HepG2 (cell line): ENCODE measurements around the gene ARPC1A. TPM values are rescaled to one million over a fixed set of nuclear protein-coding genes. Genes with fewer than 3 reads are reported as not detected.

Experiments used
- ATAC-seq: fragments of 200-7000 bp; cut with Tn5 transposase; 3 replicates; pipeline ENCODE4 v1.9.1; 2020; ENCODE audit warnings: mild to moderate bottlenecking, moderate library complexity
- BruUV-seq: library from RNA; stranded (reverse); fragments of 400-500 nt; replicated peaks from 2 replicates; lab custom pipeline; 2021; lab: Mats Ljungman, UMichigan
- CTCF ChIA-PET: fragments of 300-600 bp; formaldehyde crosslinking; extraction: SDS; loops from one replicate; lab custom pipeline; 2021; ENCODE audit warnings: low total read pairs, inconsistent platforms, low intra/inter-chr PET ratio; lab: Yijun Ruan, JAX
- POLR2A ChIA-PET: fragments of 350-600 bp; sonication (Branson Sonifier 250); formaldehyde crosslinking; loops from one replicate; lab custom pipeline; 2020; ENCODE audit warnings: antibody characterized with exemption, inconsistent platforms; lab: Yijun Ruan, JAX
- DNase-seq: peaks from one replicate; pipeline ENCODE4 v3.0.0-alpha.2; 2015; ENCODE audit warnings: low spot score
- FAIRE-seq: peaks from 3 replicates; lab custom pipeline; 2011; peaks lifted over from hg19 to GRCh38; lab: Jason Lieb, UNC
- H2AFZ ChIP-seq: one replicate; pipeline ENCODE4 v1.6.1; 2011; ENCODE audit warnings: low read length, inconsistent platforms
- H3K27ac ChIP-seq: fragments of 300-600 bp; 3 replicates; pipeline ENCODE4 v1.8.0; 2011; ENCODE audit warnings: mixed run types, mild to moderate bottlenecking, mixed read lengths, low read length, inconsistent platforms; ENCODE audit not compliant: insufficient read depth; ENCODE audit errors: extremely low read length
- H3K27me3 ChIP-seq, 2 experiments: fragments of 200-600 bp in 1 of 2; 2 replicates in 1 of 2; 3 replicates in 1 of 2; pipeline versions ENCODE4 v1.6.0 to v1.8.0; 2011; ENCODE audit warnings: low read length in 2 of 2, mild to moderate bottlenecking in 2 of 2, moderate library complexity in 2 of 2, inconsistent platforms in 1 of 2; ENCODE audit not compliant: insufficient read depth in 2 of 2, control insufficient read depth in 1 of 2
- H3K36me3 ChIP-seq, 2 experiments: fragments of 200-600 bp in 1 of 2; replicated peaks in 1 of 2; 2 replicates in 1 of 2; 3 replicates in 1 of 2; pipeline versions ENCODE4 v1.5.1 to v1.8.0; 2011; ENCODE audit warnings: low read length in 2 of 2, inconsistent platforms in 1 of 2; ENCODE audit not compliant: insufficient read depth in 2 of 2, control insufficient read depth in 1 of 2
- H3K4me1 ChIP-seq: 2 replicates; pipeline ENCODE4 v1.5.1; 2012; ENCODE audit warnings: low read length, inconsistent platforms; ENCODE audit not compliant: insufficient read depth
- H3K4me2 ChIP-seq: 2 replicates; pipeline ENCODE4 v1.6.0; 2011; ENCODE audit warnings: low read depth, low read length, inconsistent platforms
- H3K4me3 ChIP-seq, 3 experiments: fragments of 200-600 bp in 1 of 3; sonication (generic), shearing (Covaris generic) in 1 of 3; replicated peaks in 1 of 3; 2 replicates each; pipeline ENCODE4 v1.5.1; 2011 to 2016; ENCODE audit warnings: low read length in 3 of 3, inconsistent platforms in 2 of 3, low read depth in 2 of 3, mild to moderate bottlenecking in 2 of 3, control low read depth in 1 of 3, mixed read lengths in 1 of 3; ENCODE audit not compliant: insufficient read depth in 1 of 3
- H3K79me2 ChIP-seq: one replicate; pipeline ENCODE4 v1.6.1; 2011; ENCODE audit warnings: low read length, inconsistent platforms; ENCODE audit not compliant: insufficient read depth
- H3K9ac ChIP-seq: 2 replicates; pipeline ENCODE4 v1.6.0; 2011; ENCODE audit warnings: mild to moderate bottlenecking, low read depth, low read length, inconsistent platforms; ENCODE audit not compliant: insufficient read depth
- H3K9me3 ChIP-seq: 2 replicates; pipeline ENCODE4 v1.5.1; 2012; ENCODE audit warnings: mild to moderate bottlenecking, low read length
- H4K20me1 ChIP-seq: 2 replicates; pipeline ENCODE4 v1.6.0; 2011; ENCODE audit warnings: inconsistent platforms, mild to moderate bottlenecking, low read length, moderate library complexity; ENCODE audit not compliant: insufficient read depth
- AGO2 ChIP-seq: fragments of 200-400 bp; formaldehyde crosslinking; optimal IDR thresholded peaks from 2 replicates; pipeline ENCODE3; 2017; ENCODE audit warnings: mild to moderate bottlenecking, low read depth, low read length, moderate library complexity
- NR2F2 ChIP-seq: IDR thresholded peaks from 2 replicates; pipeline ENCODE4 v1.6.1; 2012; ENCODE audit warnings: low read depth, inconsistent platforms, borderline replicate concordance
- POLR2G ChIP-seq: fragments of 200-400 bp; formaldehyde crosslinking; IDR thresholded peaks from 2 replicates; pipeline ENCODE4 v1.6.1; 2018; ENCODE audit warnings: mild to moderate bottlenecking, low read depth, low read length, moderate library complexity
- RBM22 ChIP-seq: fragments of 200-400 bp; formaldehyde crosslinking; optimal IDR thresholded peaks from 2 replicates; pipeline ENCODE3; 2017; ENCODE audit warnings: mild to moderate bottlenecking, low read length, moderate library complexity
- ZNF678 ChIP-seq: sonication (generic); formaldehyde crosslinking; IDR thresholded peaks from 2 replicates; pipeline ENCODE4 v1.4.0; 2020; ENCODE audit warnings: mild to moderate bottlenecking, missing genetic modification reagents
- WGBS: methylation state at CpG from one replicate; pipeline ENCODE4 v1.1.6; 2017; ENCODE audit warnings: low lambda C conversion rate; 5-methylcytosine and 5-hydroxymethylcytosine counted together
- in situ Hi-C: cut with HindIII; loops from 2 replicates; pipeline ENCODE4 v1.10.0; 2017; ENCODE audit warnings: low pct_unique_long_range_greater_than_20kb; ENCODE audit not compliant: extremely low pct_ligation_motif_present
- intact Hi-C: fragments of 100-400 bp; cut with micrococcal nuclease; formaldehyde crosslinking; loops from one replicate; pipeline ENCODE4 v1.10.0; 2022; ENCODE audit not compliant: unreplicated experiment
- polyA plus RNA-seq, 8 experiments: library from polyadenylated mRNA; depleted of rRNA in 3 of 8; stranded (reverse) in 7 of 8; unstranded in 1 of 8; fragments of >200 nt; fragmentation: Illumina TruSeq in 4 of 8; extraction: Trizol in 4 of 8; gene quantifications; 2 replicates each; pipeline versions ENCODE4 v1.2.1 to v1.2.3, GENCODE V29; 2011 to 2016; ENCODE audit warnings: low read depth in 4 of 8, missing spikeins in 1 of 8, mixed read lengths in 1 of 8; ENCODE audit not compliant: insufficient read depth in 1 of 8
- total RNA-seq, 5 experiments: library from RNA; depleted of rRNA; stranded (reverse); fragments of >200 nt; fragmentation: Illumina TruSeq; extraction: Trizol; gene quantifications; 2 replicates each; pipeline ENCODE4 v1.2.3, GENCODE V29; 2016; ENCODE audit warnings: low read depth in 1 of 5
- TF ChIP-seq, protein P1 (sequence below): sonication (generic); formaldehyde crosslinking; IDR thresholded peaks from 2 replicates; pipeline ENCODE4 v1.5.1; 2020; ENCODE audit warnings: mild to moderate bottlenecking, missing genetic modification reagents, moderate library complexity
- TF ChIP-seq, protein P2 (sequence below): sonication (generic); formaldehyde crosslinking; IDR thresholded peaks from 2 replicates; pipeline ENCODE4 v1.4.0; 2020; ENCODE audit warnings: missing genetic modification reagents
- TF ChIP-seq, protein P3 (sequence below): sonication (generic); formaldehyde crosslinking; IDR thresholded peaks from 2 replicates; pipeline ENCODE4 v1.4.0; 2020; ENCODE audit warnings: missing genetic modification reagents
- TF ChIP-seq, protein P4 (sequence below): sonication (generic); formaldehyde crosslinking; IDR thresholded peaks from 2 replicates; pipeline ENCODE4 v1.4.0; 2020; ENCODE audit warnings: mild to moderate bottlenecking, low read depth, missing genetic modification reagents
- TF ChIP-seq, protein P5 (sequence below): sonication (generic); formaldehyde crosslinking; IDR thresholded peaks from 2 replicates; pipeline ENCODE4 v1.4.0; 2020; ENCODE audit warnings: missing genetic modification reagents

ARPC1A gene
- total and polyA plus RNA-seq, 2 of the 13 experiments (the other 11 are each of a cell fraction or from before 2014, with no cell fraction given) = 44.3 to 88.5 TPM

DNA sequence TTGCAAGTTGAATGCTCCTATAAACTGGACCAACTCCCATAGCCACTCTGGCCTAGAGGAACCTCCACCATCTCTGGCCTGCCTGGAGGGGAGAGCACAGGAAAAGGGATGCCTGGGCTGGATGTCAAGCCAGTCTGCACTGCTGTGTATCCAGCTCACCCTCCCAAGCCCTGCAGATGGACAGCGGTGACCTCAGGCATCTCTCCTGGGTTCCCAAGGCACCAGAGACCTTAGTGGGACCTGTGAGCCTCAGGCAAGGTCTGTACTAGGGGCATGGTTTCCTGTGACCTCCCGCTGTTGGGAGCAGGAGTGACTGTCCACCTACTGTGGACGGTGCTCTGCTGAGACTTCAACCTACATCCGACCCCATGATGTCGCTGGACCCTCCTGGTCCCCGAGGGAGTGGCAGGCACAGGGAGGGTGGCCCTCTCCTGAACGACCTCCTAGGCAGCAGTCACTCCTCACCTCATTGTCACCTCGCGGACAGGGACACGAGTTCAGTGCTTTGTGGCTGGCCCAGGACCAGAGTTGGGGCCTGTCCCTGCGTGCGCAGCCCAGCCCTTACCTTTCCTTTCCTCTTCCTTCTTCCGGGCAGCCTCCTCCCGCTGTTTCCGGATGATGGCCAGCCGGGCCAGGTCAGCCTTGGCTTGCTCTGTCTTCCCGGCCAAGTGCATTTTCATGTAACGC is 71.7 kb downstream of the ARPC1A start:
- ChIA-PET POLR2A (interaction anchor here (1.9 kb wide), 1 partner anchor 11 kb away, joined by 7 read pairs; the partner anchor contains the start of genes BUD31 and PDAP1), CTCF (interaction anchor here (0.6 kb wide), 1 partner anchor 16 kb away, joined by 4 read pairs; no protein-coding TSS in a partner anchor)
- WGBS = 92% methylated on average over 15 of the region's 18 CpGs
- TF ChIP-seq, protein P1, sequence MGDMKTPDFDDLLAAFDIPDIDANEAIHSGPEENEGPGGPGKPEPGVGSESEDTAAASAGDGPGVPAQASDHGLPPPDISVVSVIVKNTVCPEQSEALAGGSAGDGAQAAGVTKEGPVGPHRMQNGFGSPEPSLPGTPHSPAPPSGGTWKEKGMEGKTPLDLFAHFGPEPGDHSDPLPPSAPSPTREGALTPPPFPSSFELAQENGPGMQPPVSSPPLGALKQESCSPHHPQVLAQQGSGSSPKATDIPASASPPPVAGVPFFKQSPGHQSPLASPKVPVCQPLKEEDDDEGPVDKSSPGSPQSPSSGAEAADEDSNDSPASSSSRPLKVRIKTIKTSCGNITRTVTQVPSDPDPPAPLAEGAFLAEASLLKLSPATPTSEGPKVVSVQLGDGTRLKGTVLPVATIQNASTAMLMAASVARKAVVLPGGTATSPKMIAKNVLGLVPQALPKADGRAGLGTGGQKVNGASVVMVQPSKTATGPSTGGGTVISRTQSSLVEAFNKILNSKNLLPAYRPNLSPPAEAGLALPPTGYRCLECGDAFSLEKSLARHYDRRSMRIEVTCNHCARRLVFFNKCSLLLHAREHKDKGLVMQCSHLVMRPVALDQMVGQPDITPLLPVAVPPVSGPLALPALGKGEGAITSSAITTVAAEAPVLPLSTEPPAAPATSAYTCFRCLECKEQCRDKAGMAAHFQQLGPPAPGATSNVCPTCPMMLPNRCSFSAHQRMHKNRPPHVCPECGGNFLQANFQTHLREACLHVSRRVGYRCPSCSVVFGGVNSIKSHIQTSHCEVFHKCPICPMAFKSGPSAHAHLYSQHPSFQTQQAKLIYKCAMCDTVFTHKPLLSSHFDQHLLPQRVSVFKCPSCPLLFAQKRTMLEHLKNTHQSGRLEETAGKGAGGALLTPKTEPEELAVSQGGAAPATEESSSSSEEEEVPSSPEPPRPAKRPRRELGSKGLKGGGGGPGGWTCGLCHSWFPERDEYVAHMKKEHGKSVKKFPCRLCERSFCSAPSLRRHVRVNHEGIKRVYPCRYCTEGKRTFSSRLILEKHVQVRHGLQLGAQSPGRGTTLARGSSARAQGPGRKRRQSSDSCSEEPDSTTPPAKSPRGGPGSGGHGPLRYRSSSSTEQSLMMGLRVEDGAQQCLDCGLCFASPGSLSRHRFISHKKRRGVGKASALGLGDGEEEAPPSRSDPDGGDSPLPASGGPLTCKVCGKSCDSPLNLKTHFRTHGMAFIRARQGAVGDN = no peak; the same call in 1 of the 2 replicates
- TF ChIP-seq AGO2 (peak; percentile 70), ZNF678 (CRISPR knock-in tag) (no peak), RBM22 (peak; percentile 68), NR2F2 (no peak), POLR2G (peak; percentile 38)
- TF ChIP-seq, protein P2, sequence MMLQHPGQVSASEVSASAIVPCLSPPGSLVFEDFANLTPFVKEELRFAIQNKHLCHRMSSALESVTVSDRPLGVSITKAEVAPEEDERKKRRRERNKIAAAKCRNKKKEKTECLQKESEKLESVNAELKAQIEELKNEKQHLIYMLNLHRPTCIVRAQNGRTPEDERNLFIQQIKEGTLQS (CRISPR knock-in tag) = no peak
- TF ChIP-seq, protein P3, sequence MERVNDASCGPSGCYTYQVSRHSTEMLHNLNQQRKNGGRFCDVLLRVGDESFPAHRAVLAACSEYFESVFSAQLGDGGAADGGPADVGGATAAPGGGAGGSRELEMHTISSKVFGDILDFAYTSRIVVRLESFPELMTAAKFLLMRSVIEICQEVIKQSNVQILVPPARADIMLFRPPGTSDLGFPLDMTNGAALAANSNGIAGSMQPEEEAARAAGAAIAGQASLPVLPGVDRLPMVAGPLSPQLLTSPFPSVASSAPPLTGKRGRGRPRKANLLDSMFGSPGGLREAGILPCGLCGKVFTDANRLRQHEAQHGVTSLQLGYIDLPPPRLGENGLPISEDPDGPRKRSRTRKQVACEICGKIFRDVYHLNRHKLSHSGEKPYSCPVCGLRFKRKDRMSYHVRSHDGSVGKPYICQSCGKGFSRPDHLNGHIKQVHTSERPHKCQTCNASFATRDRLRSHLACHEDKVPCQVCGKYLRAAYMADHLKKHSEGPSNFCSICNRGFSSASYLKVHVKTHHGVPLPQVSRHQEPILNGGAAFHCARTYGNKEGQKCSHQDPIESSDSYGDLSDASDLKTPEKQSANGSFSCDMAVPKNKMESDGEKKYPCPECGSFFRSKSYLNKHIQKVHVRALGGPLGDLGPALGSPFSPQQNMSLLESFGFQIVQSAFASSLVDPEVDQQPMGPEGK (CRISPR knock-in tag) = no peak
- TF ChIP-seq, protein P4, sequence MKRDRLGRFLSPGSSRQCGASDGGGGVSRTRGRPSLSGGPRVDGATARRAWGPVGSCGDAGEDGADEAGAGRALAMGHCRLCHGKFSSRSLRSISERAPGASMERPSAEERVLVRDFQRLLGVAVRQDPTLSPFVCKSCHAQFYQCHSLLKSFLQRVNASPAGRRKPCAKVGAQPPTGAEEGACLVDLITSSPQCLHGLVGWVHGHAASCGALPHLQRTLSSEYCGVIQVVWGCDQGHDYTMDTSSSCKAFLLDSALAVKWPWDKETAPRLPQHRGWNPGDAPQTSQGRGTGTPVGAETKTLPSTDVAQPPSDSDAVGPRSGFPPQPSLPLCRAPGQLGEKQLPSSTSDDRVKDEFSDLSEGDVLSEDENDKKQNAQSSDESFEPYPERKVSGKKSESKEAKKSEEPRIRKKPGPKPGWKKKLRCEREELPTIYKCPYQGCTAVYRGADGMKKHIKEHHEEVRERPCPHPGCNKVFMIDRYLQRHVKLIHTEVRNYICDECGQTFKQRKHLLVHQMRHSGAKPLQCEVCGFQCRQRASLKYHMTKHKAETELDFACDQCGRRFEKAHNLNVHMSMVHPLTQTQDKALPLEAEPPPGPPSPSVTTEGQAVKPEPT (CRISPR knock-in tag) = no peak
- TF ChIP-seq, protein P5, sequence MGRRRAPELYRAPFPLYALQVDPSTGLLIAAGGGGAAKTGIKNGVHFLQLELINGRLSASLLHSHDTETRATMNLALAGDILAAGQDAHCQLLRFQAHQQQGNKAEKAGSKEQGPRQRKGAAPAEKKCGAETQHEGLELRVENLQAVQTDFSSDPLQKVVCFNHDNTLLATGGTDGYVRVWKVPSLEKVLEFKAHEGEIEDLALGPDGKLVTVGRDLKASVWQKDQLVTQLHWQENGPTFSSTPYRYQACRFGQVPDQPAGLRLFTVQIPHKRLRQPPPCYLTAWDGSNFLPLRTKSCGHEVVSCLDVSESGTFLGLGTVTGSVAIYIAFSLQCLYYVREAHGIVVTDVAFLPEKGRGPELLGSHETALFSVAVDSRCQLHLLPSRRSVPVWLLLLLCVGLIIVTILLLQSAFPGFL (CRISPR knock-in tag) = no peak

More for the DNA sequence above, 71.7 kb downstream of the ARPC1A start:
- Histone ChIP-seq H3K4me3 (no peak overlapping the region), H3K36me3 (peaks cover 33 to 81% of the 10 kb centered on the region in 2 experiments; a peak in 4 of 5 replicates), H4K20me1 (no peaks in the 10 kb centered on the region), H2AFZ (no peak overlapping the region), H3K9me3 (no peaks in the 10 kb centered on the region), H3K79me2 (no peaks in the 10 kb centered on the region), H3K27me3 (no peaks in the 10 kb centered on the region), H3K27ac (no peak overlapping the region), H3K4me2 (no peak overlapping the region), H3K4me1 (no peaks in the 10 kb centered on the region), H3K9ac (no peak overlapping the region)
- DNase-seq (no peak), FAIRE-seq (no peak), ATAC-seq (no peak; the same call in 2 of the 3 replicates)
- intact Hi-C loops = no loop called here
- in situ Hi-C loops = no loop called here
- no TSS peak for BruUV-seq
